Measurements from ENCODE around the gene RGL1. TPM values are rescaled to one million over a fixed set of nuclear protein-coding genes. Genes with fewer than 3 reads are reported as not detected.

Gene RGL1
- total RNA-seq, 1 experiment from 2014 or later: 0.92 TPM

DNA sequence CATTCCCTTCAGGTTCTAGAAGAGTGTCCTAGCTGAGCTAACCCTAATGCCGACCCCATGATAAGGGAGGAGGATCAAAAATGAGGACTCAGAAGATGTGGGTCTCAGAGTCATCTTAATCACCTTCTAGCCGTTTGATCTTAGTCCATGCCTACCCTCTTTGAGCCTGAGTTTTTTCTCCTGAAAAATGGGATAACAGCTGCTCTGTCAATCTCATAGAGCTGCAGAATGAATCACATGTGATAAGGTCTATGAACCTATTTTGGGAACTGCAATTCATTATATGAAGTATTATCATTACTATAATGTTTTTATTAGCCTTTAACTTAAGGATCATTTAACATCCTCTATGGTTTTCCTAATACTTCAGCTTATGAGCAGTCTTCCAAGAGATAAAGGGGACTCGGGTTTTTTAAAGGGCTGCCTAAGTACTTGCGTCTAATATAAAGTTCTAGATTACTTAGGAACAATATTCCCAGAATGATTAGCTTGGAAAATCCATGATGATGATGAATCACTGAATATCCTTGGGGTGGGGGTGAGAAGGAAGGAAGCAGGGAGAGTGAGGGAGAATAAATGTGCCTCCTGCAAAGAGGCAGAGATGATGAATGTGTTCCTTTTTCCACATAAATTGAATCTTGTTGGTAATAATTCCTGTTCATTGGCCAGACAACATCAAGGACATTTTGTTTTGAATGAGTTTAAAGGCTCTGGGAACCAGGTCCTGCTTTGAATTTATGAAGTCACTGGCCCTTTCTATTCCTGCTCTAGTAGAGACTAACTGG is 165.8 kb downstream of the RGL1 start:
- Histone ChIP-seq H3K36me3 (ENCODE audit: control insufficient read depth, insufficient read depth, low read length) (no peaks in the 10 kb centered on the region), H3K9me3 (ENCODE audit: control insufficient read depth, insufficient read depth, low read depth, low read length) (no peaks in the 10 kb centered on the region), H3K4me1 (ENCODE audit: control insufficient read depth, insufficient read depth, low read length) (no peaks in the 10 kb centered on the region), H3K27me3 (ENCODE audit: control insufficient read depth, insufficient read depth, low read length) (no peaks in the 10 kb centered on the region), H3K4me3 (ENCODE audit: low read depth in 2 of 2, low read length in 2 of 2) (no peak overlapping the region), H3K27ac (ENCODE audit: low read length) (no peak overlapping the region)
- no TSS peak for BruUV-seq (replicated peaks)
- ATAC-seq (no peak), DNase-seq (ENCODE audit: low read depth, low spot score) (no peak)
- intact Hi-C loops (cut with micrococcal nuclease; ENCODE audit: unreplicated experiment) (no loop called here), in situ Hi-C loops (cut with HindIII; ENCODE audit: low pct_unique_long_range_greater_than_20kb, low sequenced_read_pairs) (no loop called here)
- ChIA-PET POLR2A (no interaction called here), CTCF (no interaction called here)
- TF ChIP-seq, protein P1, sequence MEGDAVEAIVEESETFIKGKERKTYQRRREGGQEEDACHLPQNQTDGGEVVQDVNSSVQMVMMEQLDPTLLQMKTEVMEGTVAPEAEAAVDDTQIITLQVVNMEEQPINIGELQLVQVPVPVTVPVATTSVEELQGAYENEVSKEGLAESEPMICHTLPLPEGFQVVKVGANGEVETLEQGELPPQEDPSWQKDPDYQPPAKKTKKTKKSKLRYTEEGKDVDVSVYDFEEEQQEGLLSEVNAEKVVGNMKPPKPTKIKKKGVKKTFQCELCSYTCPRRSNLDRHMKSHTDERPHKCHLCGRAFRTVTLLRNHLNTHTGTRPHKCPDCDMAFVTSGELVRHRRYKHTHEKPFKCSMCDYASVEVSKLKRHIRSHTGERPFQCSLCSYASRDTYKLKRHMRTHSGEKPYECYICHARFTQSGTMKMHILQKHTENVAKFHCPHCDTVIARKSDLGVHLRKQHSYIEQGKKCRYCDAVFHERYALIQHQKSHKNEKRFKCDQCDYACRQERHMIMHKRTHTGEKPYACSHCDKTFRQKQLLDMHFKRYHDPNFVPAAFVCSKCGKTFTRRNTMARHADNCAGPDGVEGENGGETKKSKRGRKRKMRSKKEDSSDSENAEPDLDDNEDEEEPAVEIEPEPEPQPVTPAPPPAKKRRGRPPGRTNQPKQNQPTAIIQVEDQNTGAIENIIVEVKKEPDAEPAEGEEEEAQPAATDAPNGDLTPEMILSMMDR (IDR thresholded peaks at IDR 0.05): no peak
- TF ChIP-seq TCF7L2 (IDR thresholded peaks at IDR 0.05; ENCODE audit: low read depth, low read length) (no peak), SIN3A (IDR thresholded peaks at IDR 0.05; ENCODE audit: borderline replicate concordance, insufficient read depth, low read depth, low read length) (no peak)

DNA sequence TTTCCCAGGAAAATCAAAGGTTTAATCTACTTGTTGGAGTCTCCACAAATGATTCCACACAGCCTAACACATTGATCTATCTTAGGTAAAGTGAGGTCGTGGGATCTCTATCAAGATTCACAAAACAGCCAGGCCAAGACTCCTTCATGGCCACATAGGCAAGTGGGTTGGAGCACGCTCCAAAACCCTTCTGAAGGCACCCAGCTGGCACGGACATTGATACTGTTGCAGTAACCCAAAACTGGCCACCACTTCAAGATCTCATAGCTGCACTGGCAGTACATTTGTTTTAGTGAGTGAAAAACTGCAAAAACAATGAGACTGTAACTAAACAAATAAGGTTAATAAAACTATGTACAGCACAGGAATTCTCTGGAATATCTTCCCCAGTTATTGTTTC is 170.7 kb downstream of the RGL1 start:
- intact Hi-C loops (cut with micrococcal nuclease; ENCODE audit: unreplicated experiment) (no loop called here), in situ Hi-C loops (cut with HindIII; ENCODE audit: low pct_unique_long_range_greater_than_20kb, low sequenced_read_pairs) (no loop called here)
- POLR2A ChIA-PET: no interaction called here
- BruUV-seq (replicated peaks): no TSS peak
- CTCF ChIA-PET: no interaction called here
- TF ChIP-seq TCF7L2 (IDR thresholded peaks at IDR 0.05; ENCODE audit: low read depth, low read length): no peak
- TF ChIP-seq, protein P2, sequence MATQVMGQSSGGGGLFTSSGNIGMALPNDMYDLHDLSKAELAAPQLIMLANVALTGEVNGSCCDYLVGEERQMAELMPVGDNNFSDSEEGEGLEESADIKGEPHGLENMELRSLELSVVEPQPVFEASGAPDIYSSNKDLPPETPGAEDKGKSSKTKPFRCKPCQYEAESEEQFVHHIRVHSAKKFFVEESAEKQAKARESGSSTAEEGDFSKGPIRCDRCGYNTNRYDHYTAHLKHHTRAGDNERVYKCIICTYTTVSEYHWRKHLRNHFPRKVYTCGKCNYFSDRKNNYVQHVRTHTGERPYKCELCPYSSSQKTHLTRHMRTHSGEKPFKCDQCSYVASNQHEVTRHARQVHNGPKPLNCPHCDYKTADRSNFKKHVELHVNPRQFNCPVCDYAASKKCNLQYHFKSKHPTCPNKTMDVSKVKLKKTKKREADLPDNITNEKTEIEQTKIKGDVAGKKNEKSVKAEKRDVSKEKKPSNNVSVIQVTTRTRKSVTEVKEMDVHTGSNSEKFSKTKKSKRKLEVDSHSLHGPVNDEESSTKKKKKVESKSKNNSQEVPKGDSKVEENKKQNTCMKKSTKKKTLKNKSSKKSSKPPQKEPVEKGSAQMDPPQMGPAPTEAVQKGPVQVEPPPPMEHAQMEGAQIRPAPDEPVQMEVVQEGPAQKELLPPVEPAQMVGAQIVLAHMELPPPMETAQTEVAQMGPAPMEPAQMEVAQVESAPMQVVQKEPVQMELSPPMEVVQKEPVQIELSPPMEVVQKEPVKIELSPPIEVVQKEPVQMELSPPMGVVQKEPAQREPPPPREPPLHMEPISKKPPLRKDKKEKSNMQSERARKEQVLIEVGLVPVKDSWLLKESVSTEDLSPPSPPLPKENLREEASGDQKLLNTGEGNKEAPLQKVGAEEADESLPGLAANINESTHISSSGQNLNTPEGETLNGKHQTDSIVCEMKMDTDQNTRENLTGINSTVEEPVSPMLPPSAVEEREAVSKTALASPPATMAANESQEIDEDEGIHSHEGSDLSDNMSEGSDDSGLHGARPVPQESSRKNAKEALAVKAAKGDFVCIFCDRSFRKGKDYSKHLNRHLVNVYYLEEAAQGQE (IDR thresholded peaks at IDR 0.05; ENCODE audit: insufficient read depth in 1 of 2, low read depth in 2 of 2, low read length in 1 of 2): no peak
- TF ChIP-seq, protein P1 (IDR thresholded peaks at IDR 0.05): no peak
- no peak for TF ChIP-seq POLR2AphosphoS5 (IDR thresholded peaks at IDR 0.05; ENCODE audit: low read depth, low read length)
- no peak for TF ChIP-seq SIN3A (IDR thresholded peaks at IDR 0.05; ENCODE audit: borderline replicate concordance, insufficient read depth, low read depth, low read length)
- no peak overlapping the region for H3K4me3 ChIP-seq (ENCODE audit: low read depth in 2 of 2, low read length in 2 of 2)
- H3K9me3 ChIP-seq (ENCODE audit: control insufficient read depth, insufficient read depth, low read depth, low read length): no peaks in the 10 kb centered on the region
- ATAC-seq: no peak
- no peaks in the 10 kb centered on the region for H3K36me3 ChIP-seq (ENCODE audit: control insufficient read depth, insufficient read depth, low read length)
- no peak for DNase-seq (ENCODE audit: low read depth, low spot score)
- no peak overlapping the region for H3K27ac ChIP-seq (ENCODE audit: low read length)
- no peaks in the 10 kb centered on the region for H3K4me1 ChIP-seq (ENCODE audit: control insufficient read depth, insufficient read depth, low read length)
- H3K27me3 ChIP-seq (ENCODE audit: control insufficient read depth, insufficient read depth, low read length): no peaks in the 10 kb centered on the region
